Activated B cell treated with CpG ODN at 0.5 μM for 24 hours (primary cell): ENCODE results near the gene TPH2. TPM values are rescaled to one million over a fixed set of nuclear protein-coding genes. Genes with fewer than 3 reads are reported as not detected.

Experiments
- ATAC-seq: fragments of 200-7000 bp; cut with Tn5 transposase; one replicate; pipeline ENCODE4 v1.10.0; 2021; ENCODE audit warnings: low read depth, mild to moderate bottlenecking, moderate library complexity
- CTCF ChIA-PET: fragments of 350-600 bp; sonication (Branson Sonifier 250); formaldehyde crosslinking; loops from one replicate; lab custom pipeline; 2021; ENCODE audit warnings: antibody characterized with exemption; lab: Charles Lee
- POLR2A ChIA-PET: fragments of 350-600 bp; sonication (Branson Sonifier 250); formaldehyde crosslinking; loops from one replicate; lab custom pipeline; 2021; ENCODE audit warnings: antibody characterized with exemption; lab: Charles Lee
- DNase-seq: peaks from one replicate; pipeline ENCODE4 v3.0.0; 2022
- H3K27ac Mint-ChIP-seq: one replicate; pipeline ENCODE4 v1.8.0; 2020; ENCODE audit warnings: mixed read lengths
- H3K27me3 Mint-ChIP-seq: one replicate; pipeline ENCODE4 v1.8.0; 2021; ENCODE audit warnings: mixed read lengths
- H3K36me3 Mint-ChIP-seq: one replicate; pipeline ENCODE4 v1.8.0; 2021; ENCODE audit warnings: low read depth, mixed read lengths
- H3K4me1 Mint-ChIP-seq: one replicate; pipeline ENCODE4 v1.8.0; 2021; ENCODE audit warnings: mixed read lengths
- H3K4me3 Mint-ChIP-seq: one replicate; pipeline ENCODE4 v1.8.0; 2020; ENCODE audit warnings: mild to moderate bottlenecking, mixed read lengths
- H3K9me3 Mint-ChIP-seq: one replicate; pipeline ENCODE4 v1.8.0; 2020; ENCODE audit warnings: mixed read lengths
- CTCF ChIP-seq: fragments of 200-600 bp; IDR thresholded peaks from one replicate; pipeline ENCODE4 v1.8.0; 2022; ENCODE audit warnings: antibody characterized with exemption, mild to moderate bottlenecking
- intact Hi-C: fragments of 100-400 bp; cut with micrococcal nuclease; formaldehyde crosslinking; loops from one replicate; pipeline ENCODE4 v1.15.1; 2024
- total RNA-seq: library from RNA; stranded (reverse); gene quantifications from 2 replicates; pipeline ENCODE4 v1.2.3, GENCODE V29; 2022

TPH2 gene
- total RNA-seq, 1 donor from 2014 or later, result not detected

- ChIA-PET CTCF (no interaction called here), POLR2A (no interaction called here)
- DNase-seq (no peak), ATAC-seq (no peak)
- Mint-ChIP-seq H3K27me3 (peaks cover 7% of the 10 kb centered on the region), H3K9me3 (no peaks in the 10 kb centered on the region), H3K4me1 (no peaks in the 10 kb centered on the region), H3K4me3 (no peak overlapping the region), H3K36me3 (no peaks in the 10 kb centered on the region), H3K27ac (no peak overlapping the region)
- TF ChIP-seq CTCF, result no peak
- intact Hi-C loops, result no loop called here
These were observed 71.7 kb downstream of the TPH2 start for GRCh38 chr12:72010356-72010755.

- Mint-ChIP-seq H3K27me3 (peaks cover 2% of the 10 kb centered on the region), H3K27ac (no peak overlapping the region)
- CTCF ChIA-PET, result no interaction called here
These were observed 72.7 kb downstream of the TPH2 start for GRCh38 chr12:72011374-72011773.

GRCh38 chr12:72012874-72013273 is 74.2 kb downstream of the TPH2 start:
- TF ChIP-seq CTCF, result no peak
- DNase-seq (no peak), ATAC-seq (no peak)
- H3K4me1 Mint-ChIP-seq, result no peaks in the 10 kb centered on the region
- no peak overlapping the region for H3K27ac Mint-ChIP-seq
- no peaks in the 10 kb centered on the region for H3K27me3 Mint-ChIP-seq
- no peak overlapping the region for H3K4me3 Mint-ChIP-seq
- H3K9me3 Mint-ChIP-seq, result no peaks in the 10 kb centered on the region
- CTCF ChIA-PET, result no interaction called here
- POLR2A ChIA-PET, result no interaction called here
- intact Hi-C loops, result no loop called here
- H3K36me3 Mint-ChIP-seq, result no peaks in the 10 kb centered on the region

More at GRCh38 chr12:72011374-72011773, 72.7 kb downstream of the TPH2 start:
- POLR2A ChIA-PET, result no interaction called here
- TF ChIP-seq CTCF, result no peak
- Mint-ChIP-seq H3K4me3 (no peak overlapping the region), H3K36me3 (no peaks in the 10 kb centered on the region), H3K4me1 (no peaks in the 10 kb centered on the region), H3K9me3 (no peaks in the 10 kb centered on the region)
- DNase-seq (no peak), ATAC-seq (no peak)
- intact Hi-C loops, result no loop called here

- TF ChIP-seq CTCF, result no peak
- Mint-ChIP-seq H3K27me3 (peaks cover 3% of the 10 kb centered on the region), H3K27ac (no peak overlapping the region), H3K4me3 (no peak overlapping the region), H3K36me3 (no peaks in the 10 kb centered on the region), H3K9me3 (no peaks in the 10 kb centered on the region), H3K4me1 (no peaks in the 10 kb centered on the region)
- CTCF ChIA-PET, result no interaction called here
- ATAC-seq (no peak), DNase-seq (no peak)
- POLR2A ChIA-PET, result no interaction called here
- intact Hi-C loops, result no loop called here
These were observed 77.2 kb downstream of the TPH2 start for GRCh38 chr12:72015895-72016294.

- Mint-ChIP-seq H3K4me3 (no peak overlapping the region), H3K9me3 (no peaks in the 10 kb centered on the region), H3K36me3 (no peaks in the 10 kb centered on the region), H3K27me3 (peaks cover 3% of the 10 kb centered on the region), H3K27ac (no peak overlapping the region), H3K4me1 (no peaks in the 10 kb centered on the region)
- POLR2A ChIA-PET, result no interaction called here
- peak; percentile 78 for ATAC-seq
- intact Hi-C loops, result no loop called here
- peak; percentile 28 for TF ChIP-seq CTCF
- DNase-seq, result peak; percentile 23
- CTCF ChIA-PET, result interaction anchor here (1.1 kb wide), 1 partner anchor 14 kb away, joined by 3 read pairs; no protein-coding TSS in a partner anchor
These were observed 78.5 kb downstream of the TPH2 start for GRCh38 chr12:72017054-72017651.
